H1 (cell line): ENCODE results near the gene TNFRSF18. TPM values are rescaled to one million over a fixed set of nuclear protein-coding genes. Genes with fewer than 3 reads are reported as not detected.

Experiments used
- CTCF ChIA-PET: fragments of 300-600 bp; sonication (Branson Sonifier 250); formaldehyde crosslinking; loops from one replicate; lab custom pipeline; 2021; ENCODE audit not compliant: partially characterized antibody; lab: Charles Lee
- POLR2A ChIA-PET: fragments of 300-600 bp; sonication (Branson Sonifier 250); formaldehyde crosslinking; loops from one replicate; lab custom pipeline; 2021; ENCODE audit warnings: inconsistent platforms; ENCODE audit not compliant: partially characterized antibody; lab: Charles Lee
- DNase-seq, 2 experiments: peaks; one replicate each; pipeline versions ENCODE4 v3.0.0 to v3.0.0-alpha.2; 2010 to 2022; ENCODE audit warnings: low spot score in 2 of 2, low read depth in 1 of 2, mixed read lengths in 1 of 2
- FAIRE-seq: peaks from 2 replicates; lab custom pipeline; 2011; peaks lifted over from hg19 to GRCh38; lab: Jason Lieb, UNC
- H2AFZ ChIP-seq: 2 replicates; pipeline ENCODE4 v1.8.1; 2012; ENCODE audit warnings: low read length, inconsistent platforms
- H2AK5ac ChIP-seq: 2 replicates; pipeline ENCODE4 v1.6.1; 2013; ENCODE audit warnings: low read depth, low read length
- H2BK120ac ChIP-seq: replicated peaks from 2 replicates; pipeline ENCODE3; 2013; ENCODE audit warnings: low read depth, low read length, inconsistent platforms
- H2BK12ac ChIP-seq: 2 replicates; pipeline ENCODE4 v1.6.1; 2013; ENCODE audit warnings: low read depth, low read length
- H2BK15ac ChIP-seq: 2 replicates; pipeline ENCODE4 v1.6.1; 2013; ENCODE audit warnings: low read length
- H2BK20ac ChIP-seq: 2 replicates; pipeline ENCODE4 v1.6.1; 2013; ENCODE audit warnings: low read length
- H2BK5ac ChIP-seq: 2 replicates; pipeline ENCODE4 v1.6.1; 2013; ENCODE audit warnings: low read depth, low read length
- H3K14ac ChIP-seq: 2 replicates; pipeline ENCODE4 v1.6.1; 2013; ENCODE audit warnings: inconsistent platforms; ENCODE audit not compliant: insufficient read length
- H3K18ac ChIP-seq: 2 replicates; pipeline ENCODE4 v1.6.1; 2013; ENCODE audit warnings: low read length; ENCODE audit errors: extremely low read depth
- H3K23ac ChIP-seq: 2 replicates; pipeline ENCODE4 v1.6.1; 2013; ENCODE audit warnings: inconsistent platforms; ENCODE audit not compliant: insufficient read length
- H3K23me2 ChIP-seq: 2 replicates; pipeline ENCODE4 v1.6.1; 2013; ENCODE audit warnings: low read depth, low read length
- H3K27ac ChIP-seq: 2 replicates; pipeline ENCODE4 v1.6.1; 2011; ENCODE audit warnings: low read depth, low read length, inconsistent platforms
- H3K27me3 ChIP-seq, 4 experiments: replicated peaks in 1 of 4; 1 replicate in 1 of 4; 2 replicates in 3 of 4; pipeline versions ENCODE4 v1.6.1 to v1.8.1; 2011 to 2013; ENCODE audit warnings: low read length in 3 of 4, mild to moderate bottlenecking in 3 of 4, inconsistent platforms in 2 of 4, mixed read lengths in 2 of 4, moderate library complexity in 1 of 4; ENCODE audit not compliant: control insufficient read depth in 3 of 4, insufficient read depth in 3 of 4; ENCODE audit errors: extremely low read depth in 1 of 4
- H3K36me3 ChIP-seq, 4 experiments: 2 replicates each; pipeline versions ENCODE4 v1.6.1 to v1.8.1; 2011 to 2013; ENCODE audit warnings: mild to moderate bottlenecking in 4 of 4, low read length in 3 of 4, moderate library complexity in 2 of 4, control low read depth in 1 of 4, inconsistent platforms in 1 of 4; ENCODE audit not compliant: insufficient read depth in 4 of 4, control insufficient read depth in 2 of 4
- H3K4ac ChIP-seq: replicated peaks from 2 replicates; pipeline ENCODE3; 2013; ENCODE audit warnings: low read length, low read depth, mixed read lengths, inconsistent platforms; ENCODE audit not compliant: insufficient read length
- H3K4me1 ChIP-seq, 4 experiments: replicated peaks in 1 of 4; 1 replicate in 1 of 4; 2 replicates in 3 of 4; pipeline versions ENCODE4 v1.6.1 to v1.8.1; 2011 to 2013; ENCODE audit warnings: low read length in 3 of 4, inconsistent platforms in 2 of 4, mixed read lengths in 1 of 4; ENCODE audit not compliant: insufficient read depth in 4 of 4, control insufficient read depth in 3 of 4
- H3K4me2 ChIP-seq, 2 experiments: 2 replicates each; pipeline versions ENCODE4 v1.6.1 to v1.8.1; 2011 to 2013; ENCODE audit warnings: low read depth in 2 of 2, low read length in 2 of 2, control low read depth in 1 of 2, inconsistent platforms in 1 of 2, mild to moderate bottlenecking in 1 of 2; ENCODE audit not compliant: insufficient read depth in 1 of 2
- H3K4me3 ChIP-seq, 4 experiments: fragments of 200-600, 300-600 bp in 1 of 4; sonication (generic), shearing (Covaris generic), sonication (Bioruptor Twin) in 1 of 4; 2 replicates each; pipeline versions ENCODE4 v1.5.1 to v1.8.1; 2011 to 2016; ENCODE audit warnings: low read length in 4 of 4, low read depth in 3 of 4, control low read depth in 2 of 4, inconsistent platforms in 2 of 4, mild to moderate bottlenecking in 2 of 4, mixed read lengths in 1 of 4, moderate library complexity in 1 of 4; ENCODE audit not compliant: insufficient read depth in 2 of 4; ENCODE audit errors: extremely low read depth in 1 of 4
- H3K56ac ChIP-seq: replicated peaks from 2 replicates; pipeline ENCODE3; 2013; ENCODE audit warnings: low read depth, mild to moderate bottlenecking, mixed read lengths, low read length, inconsistent platforms; ENCODE audit not compliant: insufficient read length
- H3K79me1 ChIP-seq: 2 replicates; pipeline ENCODE4 v1.6.1; 2013; ENCODE audit warnings: low read depth, low read length, control low read depth
- H3K79me2 ChIP-seq, 2 experiments: 2 replicates each; pipeline versions ENCODE4 v1.6.1 to v1.8.1; 2012 to 2013; ENCODE audit warnings: low read length in 2 of 2, mild to moderate bottlenecking in 2 of 2, inconsistent platforms in 1 of 2; ENCODE audit not compliant: insufficient read depth in 2 of 2, control insufficient read depth in 1 of 2
- H3K9ac ChIP-seq, 4 experiments: replicated peaks in 1 of 4; 1 replicate in 1 of 4; 2 replicates in 3 of 4; pipeline versions ENCODE4 v1.6.1 to v1.8.1; 2011 to 2013; ENCODE audit warnings: low read depth in 3 of 4, low read length in 3 of 4, control low read depth in 2 of 4, mild to moderate bottlenecking in 2 of 4, moderate library complexity in 2 of 4, inconsistent platforms in 1 of 4; ENCODE audit errors: extremely low read depth in 1 of 4
- H3K9me3 ChIP-seq, 2 experiments: 2 replicates each; pipeline versions ENCODE4 v1.6.1 to v1.8.1; 2012 to 2013; ENCODE audit warnings: mild to moderate bottlenecking in 2 of 2, moderate library complexity in 2 of 2, control low read depth in 1 of 2, inconsistent platforms in 1 of 2, low read depth in 1 of 2, low read length in 1 of 2, mixed read lengths in 1 of 2; ENCODE audit not compliant: insufficient read depth in 2 of 2
- H4K20me1 ChIP-seq, 2 experiments: replicated peaks in 1 of 2; 2 replicates each; pipeline versions ENCODE3 to v1.8.1; 2011 to 2013; ENCODE audit warnings: inconsistent platforms in 2 of 2, low read length in 2 of 2, mild to moderate bottlenecking in 1 of 2; ENCODE audit not compliant: insufficient read depth in 2 of 2, control insufficient read depth in 1 of 2
- H4K5ac ChIP-seq: 2 replicates; pipeline ENCODE4 v1.6.1; 2013; ENCODE audit warnings: low read length, low read depth, mixed read lengths, inconsistent platforms; ENCODE audit not compliant: insufficient read length
- H4K8ac ChIP-seq: 2 replicates; pipeline ENCODE4 v1.8.0; 2013; ENCODE audit warnings: mild to moderate bottlenecking, moderate library complexity, low read length, inconsistent platforms; ENCODE audit not compliant: insufficient read depth; ENCODE audit errors: extremely low read depth
- H4K91ac ChIP-seq: replicated peaks from 2 replicates; pipeline ENCODE3; 2013; ENCODE audit warnings: low read length, mixed read lengths, inconsistent platforms; ENCODE audit not compliant: insufficient read length
- HDAC2 ChIP-seq, 2 experiments: fragments of 300-600 bp in 1 of 2; sonication (generic) in 1 of 2; IDR thresholded peaks; 2 replicates each; pipeline ENCODE4 v1.6.1; 2011 to 2012; ENCODE audit warnings: low read depth in 2 of 2, low read length in 2 of 2, mild to moderate bottlenecking in 2 of 2, moderate library complexity in 2 of 2, borderline replicate concordance in 1 of 2, inconsistent platforms in 1 of 2
- NANOG ChIP-seq: IDR thresholded peaks from 2 replicates; pipeline ENCODE4 v1.6.1; 2011; ENCODE audit warnings: low read length, low read depth, mild to moderate bottlenecking, inconsistent platforms; ENCODE audit not compliant: insufficient read depth, poor library complexity, severe bottlenecking
- POLR2A ChIP-seq, 2 experiments: IDR thresholded peaks; 1 replicate in 1 of 2; 2 replicates in 1 of 2; pipeline ENCODE4 v1.6.1; 2011; ENCODE audit warnings: low read depth in 2 of 2, low read length in 2 of 2, mild to moderate bottlenecking in 2 of 2; ENCODE audit errors: control extremely low read depth in 1 of 2
- RFX5 ChIP-seq: IDR thresholded peaks from 2 replicates; pipeline ENCODE4 v1.6.1; 2011; ENCODE audit warnings: low read depth, low read length, improper control_type of control experiment, borderline replicate concordance
- TAF7 ChIP-seq: optimal IDR thresholded peaks from 2 replicates; pipeline ENCODE3; 2011; ENCODE audit warnings: low read depth, mild to moderate bottlenecking, inconsistent platforms, low read length, moderate library complexity, borderline replicate concordance
- ZNF274 ChIP-seq: IDR thresholded peaks from 2 replicates; pipeline ENCODE4 v1.7.0; 2012; ENCODE audit warnings: low read length, borderline replicate concordance; ENCODE audit errors: extremely low read depth
- WGBS, 2 experiments: shearing (Covaris generic) in 1 of 2; methylation state at CpG; one replicate each; pipeline versions ENCODE4 v1.1.6 to v1.1.7; 2013 to 2015; ENCODE audit warnings: low lambda C conversion rate in 2 of 2, mixed read lengths in 2 of 2, inconsistent platforms in 1 of 2, low coverage in 1 of 2, missing lambda C conversion rate in 1 of 2; ENCODE audit not compliant: insufficient replicate concordance in 2 of 2, insufficient coverage in 1 of 2, insufficient read length in 1 of 2; ENCODE audit errors: extremely low coverage in 1 of 2, missing lambda C conversion rate in 1 of 2; 5-methylcytosine and 5-hydroxymethylcytosine counted together
- polyA plus RNA-seq, 7 experiments: library from polyadenylated mRNA; depleted of rRNA in 3 of 7; stranded (reverse) in 5 of 7; unstranded in 2 of 7; fragments of >200 nt in 5 of 7; fragments of 200-250 nt in 2 of 7; gene quantifications; 1 replicate in 5 of 7; 2 replicates in 1 of 7; 4 replicates in 1 of 7; pipeline versions ENCODE4 v1.2.1 to v1.2.3, GENCODE V29; 2011 to 2013; ENCODE audit warnings: missing spikeins in 2 of 7, mixed read lengths in 2 of 7
- total RNA-seq: library from RNA; stranded (reverse); fragmentation: NEBNext Ultra II Directional; extraction: Animal tissue kit (Norgen Biotek cat#: 25700); gene quantifications from 2 replicates; pipeline ENCODE4 v1.2.1, GENCODE V29; 2021
- TF ChIP-seq, protein P1 (sequence below): IDR thresholded peaks from 2 replicates; pipeline ENCODE4 v1.6.1; 2011; ENCODE audit warnings: low read depth, mild to moderate bottlenecking, low read length; ENCODE audit not compliant: insufficient read depth

TNFRSF18 gene
- total and polyA plus RNA-seq, 2 of the 8 experiments (the other 6 are each of a cell fraction or from before 2014, with no cell fraction given) = 1.5 to 2.5 TPM

GRCh38 chr1:1243266-1243660 lies 36.9 kb upstream of the TNFRSF18 start:
- H2AK5ac ChIP-seq = no peak overlapping the region
- no peak overlapping the region for H4K91ac ChIP-seq
- H3K23me2 ChIP-seq = no peaks in the 10 kb centered on the region; the same call in 1 of the 2 replicates
- 97% methylated on average over 13 of the region's 23 CpGs; no CpG with 5 or more reads in 1 of the 2 experiments for WGBS, 2 experiments
- H3K4ac ChIP-seq = no peak overlapping the region
- DNase-seq = no peak
- H3K14ac ChIP-seq = no peak overlapping the region
- CTCF ChIA-PET = interaction anchor here (0.8 to 1.1 kb wide), 2 partner anchors 10 to 121 kb away, joined by 3 to 5 read pairs; no protein-coding TSS in a partner anchor
- H2BK20ac ChIP-seq = no peak overlapping the region
- no peak overlapping the region for H2BK15ac ChIP-seq
- H3K23ac ChIP-seq = no peak overlapping the region
- H3K79me1 ChIP-seq = no peaks in the 10 kb centered on the region
- POLR2A ChIA-PET = interaction anchor here (0.7 to 0.8 kb wide), 2 partner anchors 9 to 212 kb away, joined by 3 read pairs; no protein-coding TSS in a partner anchor
- H3K9me3 ChIP-seq = no peaks in the 10 kb centered on the region
- H3K56ac ChIP-seq = no peak overlapping the region
- H3K79me2 ChIP-seq = no peaks in the 10 kb centered on the region; a peak in 1 of 4 replicates
- no peak overlapping the region for H4K8ac ChIP-seq
- H3K4me3 ChIP-seq = no peak overlapping the region
- H3K18ac ChIP-seq = no peak overlapping the region
- H3K36me3 ChIP-seq = no peaks in the 10 kb centered on the region
- no peak overlapping the region for H2BK120ac ChIP-seq
- H3K4me2 ChIP-seq = no peak overlapping the region
- H4K20me1 ChIP-seq = peaks cover 4 to 9% of the 10 kb centered on the region in 2 experiments
- H3K4me1 ChIP-seq = peaks cover 0 to 10% (median 1%) of the 10 kb centered on the region in 4 experiments; a peak in 5 of 7 replicates
- no peak overlapping the region for H2BK12ac ChIP-seq
- no peak overlapping the region for H2BK5ac ChIP-seq
- H3K27me3 ChIP-seq = peaks cover 2 to 19% (median 11%) of the 10 kb centered on the region in 4 experiments; a peak in 6 of 7 replicates
- TF ChIP-seq NANOG = no peak
- no peak for TF ChIP-seq POLR2A (IDR thresholded peaks at IDR 0.05; ENCODE audit: control extremely low read depth in 1 of 2, low read depth in 2 of 2, low read length in 2 of 2)
- no peak for TF ChIP-seq ZNF274
- no peak for TF ChIP-seq RFX5
- TF ChIP-seq HDAC2 (IDR thresholded peaks at IDR 0.05; ENCODE audit: borderline replicate concordance in 1 of 2, low read depth in 2 of 2, low read length in 2 of 2) = no peak
- TF ChIP-seq, protein P1, sequence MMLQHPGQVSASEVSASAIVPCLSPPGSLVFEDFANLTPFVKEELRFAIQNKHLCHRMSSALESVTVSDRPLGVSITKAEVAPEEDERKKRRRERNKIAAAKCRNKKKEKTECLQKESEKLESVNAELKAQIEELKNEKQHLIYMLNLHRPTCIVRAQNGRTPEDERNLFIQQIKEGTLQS = no peak
- no peak for TF ChIP-seq TAF7
- H3K27ac ChIP-seq = no peak overlapping the region
- H4K5ac ChIP-seq = no peak overlapping the region
- no peak for FAIRE-seq
- no peak overlapping the region for H2AFZ ChIP-seq
- H3K9ac ChIP-seq = no peak overlapping the region
